CD4-positive, alpha-beta memory T cell (primary cell): Measurements from ENCODE around the gene AURKA. TPM values are rescaled to one million over a fixed set of nuclear protein-coding genes. Genes with fewer than 3 reads are reported as not detected.

Source experiments
- polyA plus RNA-seq, 2 donors: library from polyadenylated mRNA; unstranded; fragments of 300-500 nt; fragmentation: Illumina TruSeq; gene quantifications; one replicate each; pipeline ENCODE4 v1.2.3, GENCODE V29; 2021
- total RNA-seq, 2 experiments: library from RNA; stranded (reverse); gene quantifications; one replicate each; pipeline ENCODE4 v1.2.3, GENCODE V29; 2021

The AURKA gene
- total and polyA plus RNA-seq, 4 experiments from 2014 or later = 0.81 to 2.8 (median 1.5) TPM

Other genes with a start within 250 kb of the AURKA start
- not detected for gene MC3R, start 143.5 kb downstream of the AURKA start, total RNA-seq
- not detected for gene MC3R, start 143.5 kb downstream of the AURKA start, polyA plus RNA-seq
- gene FAM210B, start 33.2 kb downstream of the AURKA start, total RNA-seq = 10 to 100 TPM; 28.7 to 32.0 TPM
- 10 to 100 TPM; 38.7 to 38.8 TPM for gene FAM210B, start 33.2 kb downstream of the AURKA start, polyA plus RNA-seq
- 10 to 100 TPM; 50.1 to 55.3 TPM for gene CSTF1, start 430 bp upstream of the AURKA start, total RNA-seq
- 10 to 100 TPM; 40.9 to 48.0 TPM for gene CSTF1, start 430 bp upstream of the AURKA start, polyA plus RNA-seq
- gene CASS4, start 20.0 kb upstream of the AURKA start, total RNA-seq = 10 to 100 TPM; 10.8 to 10.9 TPM
- gene CASS4, start 20.0 kb upstream of the AURKA start, polyA plus RNA-seq = 1 to 10 TPM; 3.3 to 4.9 TPM
- gene RTF2, start 76.4 kb upstream of the AURKA start, total RNA-seq = 10 to 100 TPM; 66.0 to 67.0 TPM
- gene RTF2, start 76.4 kb upstream of the AURKA start, polyA plus RNA-seq = 100 to 1,000 TPM; 123 to 129 TPM
- gene FAM209A, start 132.5 kb upstream of the AURKA start, total RNA-seq = 1 to 10 TPM; 4.2 to 5.4 TPM
- 1 to 10 TPM in 1 of 2 donors, under 1 TPM in 1; 0.30 to 1.0 TPM for gene FAM209A, start 132.5 kb upstream of the AURKA start, polyA plus RNA-seq
- 1 to 10 TPM; 2.2 TPM for gene FAM209B, start 141.0 kb upstream of the AURKA start, total RNA-seq
- under 1 TPM; 0.32 to 0.58 TPM for gene FAM209B, start 141.0 kb upstream of the AURKA start, polyA plus RNA-seq
- not detected for gene TFAP2C, start 237.1 kb upstream of the AURKA start, total RNA-seq
- gene TFAP2C, start 237.1 kb upstream of the AURKA start, polyA plus RNA-seq = not detected